Progenitor cell of endocrine pancreas (in vitro differentiated cells): ENCODE data around the gene MRPL28. TPM values are rescaled to one million over a fixed set of nuclear protein-coding genes. Genes with fewer than 3 reads are reported as not detected.
"Not testable (repeated sequence)": the region's sequence is repeated elsewhere in the genome, so short reads cannot be mapped to it uniquely, and the experiment has no call there.

Experiments used
- DNase-seq: peaks from one replicate; pipeline ENCODE4 v3.0.0; 2021; ENCODE audit warnings: low spot score; ENCODE audit not compliant: unreplicated experiment
- H3K27ac Mint-ChIP-seq: 2 replicates; pipeline ENCODE4 v1.8.0; 2021; ENCODE audit warnings: mild to moderate bottlenecking, moderate library complexity, mixed read lengths
- H3K27me3 Mint-ChIP-seq: 2 replicates; pipeline ENCODE4 v1.8.0; 2021; ENCODE audit warnings: mixed read lengths
- H3K36me3 Mint-ChIP-seq: 2 replicates; pipeline ENCODE4 v1.8.0; 2022; ENCODE audit warnings: mixed read lengths; ENCODE audit not compliant: insufficient read depth
- H3K4me1 Mint-ChIP-seq: 2 replicates; pipeline ENCODE4 v1.8.0; 2021; ENCODE audit warnings: low read depth, mixed read lengths
- H3K4me3 Mint-ChIP-seq: 2 replicates; pipeline ENCODE4 v1.8.0; 2021; ENCODE audit warnings: low read depth, mild to moderate bottlenecking, moderate library complexity, mixed read lengths
- H3K9me3 Mint-ChIP-seq: 2 replicates; pipeline ENCODE4 v1.8.0; 2021; ENCODE audit warnings: low read depth, mixed read lengths
- total RNA-seq: library from RNA; stranded (reverse); gene quantifications from 2 replicates; pipeline ENCODE4 v1.2.1, GENCODE V29; 2021
- TF ChIP-seq, protein P1 (sequence below): fragments of 200-600 bp; sonication (generic); IDR thresholded peaks from one replicate; pipeline ENCODE4 v1.5.0; 2021; ENCODE audit warnings: antibody characterized with exemption, mild to moderate bottlenecking; ENCODE audit not compliant: unreplicated experiment

The MRPL28 gene
- total RNA-seq, 1 donor from 2014 or later: 82.7 TPM

DNA sequence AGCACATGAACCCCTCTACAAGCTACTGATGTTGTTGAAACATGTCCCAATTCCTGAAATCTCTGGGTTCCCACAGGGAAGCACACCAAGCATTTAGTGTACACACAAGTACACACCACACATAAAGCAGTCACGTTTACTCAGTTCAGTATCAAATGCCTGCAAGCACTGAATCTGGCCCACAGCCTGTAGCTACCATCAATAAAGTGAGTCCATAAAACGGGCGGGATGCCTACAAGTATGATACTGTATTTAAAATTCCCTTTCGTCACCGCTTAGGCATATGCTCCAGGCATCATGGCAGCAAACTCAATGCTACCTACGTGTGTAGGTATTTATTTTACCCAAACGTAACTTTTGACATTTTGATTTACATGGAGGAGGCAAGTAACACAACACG is 20.1 kb downstream of the MRPL28 start:
- Mint-ChIP-seq H3K27ac (no peak overlapping the region), H3K4me3 (peak overlapping the region; percentile 49), H3K36me3 (peaks cover 14% of the 10 kb centered on the region), H3K27me3 (no peaks in the 10 kb centered on the region), H3K4me1 (no peaks in the 10 kb centered on the region), H3K9me3 (no peaks in the 10 kb centered on the region)
- TF ChIP-seq, protein P1, sequence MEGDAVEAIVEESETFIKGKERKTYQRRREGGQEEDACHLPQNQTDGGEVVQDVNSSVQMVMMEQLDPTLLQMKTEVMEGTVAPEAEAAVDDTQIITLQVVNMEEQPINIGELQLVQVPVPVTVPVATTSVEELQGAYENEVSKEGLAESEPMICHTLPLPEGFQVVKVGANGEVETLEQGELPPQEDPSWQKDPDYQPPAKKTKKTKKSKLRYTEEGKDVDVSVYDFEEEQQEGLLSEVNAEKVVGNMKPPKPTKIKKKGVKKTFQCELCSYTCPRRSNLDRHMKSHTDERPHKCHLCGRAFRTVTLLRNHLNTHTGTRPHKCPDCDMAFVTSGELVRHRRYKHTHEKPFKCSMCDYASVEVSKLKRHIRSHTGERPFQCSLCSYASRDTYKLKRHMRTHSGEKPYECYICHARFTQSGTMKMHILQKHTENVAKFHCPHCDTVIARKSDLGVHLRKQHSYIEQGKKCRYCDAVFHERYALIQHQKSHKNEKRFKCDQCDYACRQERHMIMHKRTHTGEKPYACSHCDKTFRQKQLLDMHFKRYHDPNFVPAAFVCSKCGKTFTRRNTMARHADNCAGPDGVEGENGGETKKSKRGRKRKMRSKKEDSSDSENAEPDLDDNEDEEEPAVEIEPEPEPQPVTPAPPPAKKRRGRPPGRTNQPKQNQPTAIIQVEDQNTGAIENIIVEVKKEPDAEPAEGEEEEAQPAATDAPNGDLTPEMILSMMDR: no peak
- DNase-seq: no peak

DNA sequence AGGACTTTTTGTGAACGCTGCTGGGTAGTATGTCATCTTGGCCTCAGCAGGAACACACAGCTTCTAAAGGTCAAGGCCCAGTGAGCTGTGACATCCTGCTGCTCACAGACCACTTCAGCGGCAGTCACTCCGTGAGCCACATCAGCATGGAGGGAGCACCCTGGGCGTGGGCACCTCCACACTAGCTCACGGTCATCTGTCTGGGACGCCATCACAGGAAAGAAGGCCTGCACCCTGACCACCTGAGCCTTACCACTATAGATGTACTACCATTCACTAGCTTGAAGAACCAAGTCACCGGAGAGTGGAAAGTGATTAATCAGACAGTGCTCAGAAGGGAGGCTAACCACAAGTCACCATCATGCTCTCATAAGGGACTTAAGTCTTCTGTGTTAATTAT is 21.1 kb downstream of the MRPL28 start:
- DNase-seq: no peak

DNA sequence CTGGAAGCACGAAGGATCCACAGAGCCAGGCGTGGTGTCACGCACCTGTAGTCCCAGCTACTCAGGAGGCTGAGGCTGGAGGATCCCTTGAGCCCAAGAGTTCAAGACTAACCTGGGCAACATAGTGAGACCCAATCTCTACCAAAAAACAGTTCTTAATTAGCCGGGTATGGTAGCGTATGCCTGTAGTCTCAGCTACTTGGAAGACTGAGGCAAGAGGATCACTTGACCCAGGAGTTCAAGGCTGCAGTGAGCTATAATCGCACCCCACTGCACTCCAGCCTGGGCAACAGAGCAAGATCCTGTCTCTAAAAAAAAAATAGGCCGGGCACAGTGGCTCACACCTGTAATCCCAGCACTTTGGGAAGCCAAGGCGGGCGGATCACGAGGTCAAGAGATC is 21.8 kb downstream of the MRPL28 start:
- H3K36me3 Mint-ChIP-seq: peaks cover 20% of the 10 kb centered on the region
- not testable (repeated sequence) for H3K4me3 Mint-ChIP-seq, H3K27me3 Mint-ChIP-seq, DNase-seq, H3K27ac Mint-ChIP-seq, H3K4me1 Mint-ChIP-seq, H3K9me3 Mint-ChIP-seq

More for the DNA sequence above, 21.1 kb downstream of the MRPL28 start:
- no peaks in the 10 kb centered on the region for H3K27me3 Mint-ChIP-seq
- no peak overlapping the region for H3K27ac Mint-ChIP-seq
- peak overlapping the region; percentile 19 for H3K4me3 Mint-ChIP-seq
- H3K36me3 Mint-ChIP-seq: peaks cover 20% of the 10 kb centered on the region
- TF ChIP-seq, protein P1: no peak
- H3K9me3 Mint-ChIP-seq: no peaks in the 10 kb centered on the region
- no peaks in the 10 kb centered on the region for H3K4me1 Mint-ChIP-seq

DNA sequence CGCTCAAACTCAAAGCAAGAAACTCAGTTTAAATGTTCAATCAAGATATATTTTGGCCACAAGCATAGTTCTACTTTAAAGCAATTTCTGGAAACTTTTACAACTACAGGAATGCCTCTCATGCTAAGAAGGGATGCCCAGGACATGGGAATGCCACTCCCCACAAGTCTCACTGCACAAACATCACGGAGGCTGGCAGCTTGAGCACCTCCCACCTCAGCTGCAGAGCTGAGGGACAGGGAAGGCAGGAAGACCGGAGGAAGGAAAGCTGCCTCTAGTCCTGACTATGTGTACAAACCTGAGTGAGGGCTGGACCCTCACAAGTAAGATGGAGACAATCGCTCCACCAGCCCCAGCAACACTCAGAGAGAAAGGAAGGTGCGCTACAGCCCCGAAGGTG is 23.1 kb downstream of the MRPL28 start:
- no peaks in the 10 kb centered on the region for H3K27me3 Mint-ChIP-seq
- H3K27ac Mint-ChIP-seq: no peak overlapping the region
- TF ChIP-seq, protein P1: no peak
- H3K36me3 Mint-ChIP-seq: peaks cover 26% of the 10 kb centered on the region
- no peak for DNase-seq
- H3K4me3 Mint-ChIP-seq: no peak overlapping the region
- H3K9me3 Mint-ChIP-seq: no peaks in the 10 kb centered on the region
- no peaks in the 10 kb centered on the region for H3K4me1 Mint-ChIP-seq

DNA sequence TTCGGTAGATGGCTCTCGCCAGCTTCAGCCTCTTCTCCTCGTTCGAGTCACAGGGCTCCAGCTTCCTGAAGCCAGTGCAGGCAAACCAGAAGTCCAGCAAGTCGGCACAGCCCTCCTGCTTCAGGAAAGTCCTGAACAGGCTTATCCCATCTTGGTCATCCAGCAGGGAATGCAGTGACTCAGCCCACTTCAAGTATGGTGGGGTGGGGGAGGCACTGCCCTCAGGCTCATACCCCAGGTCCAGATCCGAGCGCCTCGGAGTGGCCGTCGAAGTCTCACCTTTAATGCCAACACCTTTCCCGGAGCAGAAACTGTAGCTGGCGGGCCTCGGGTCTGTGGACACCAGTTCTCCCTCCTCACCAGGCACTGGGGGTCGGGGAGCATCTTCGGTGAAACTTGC is 23.8 kb downstream of the MRPL28 start:
- Mint-ChIP-seq H3K4me3 (no peak overlapping the region), H3K4me1 (no peaks in the 10 kb centered on the region), H3K36me3 (peaks cover 31% of the 10 kb centered on the region), H3K27me3 (no peaks in the 10 kb centered on the region), H3K9me3 (peaks cover 3% of the 10 kb centered on the region), H3K27ac (no peak overlapping the region)
- TF ChIP-seq, protein P1: no peak
- DNase-seq: no peak

DNA sequence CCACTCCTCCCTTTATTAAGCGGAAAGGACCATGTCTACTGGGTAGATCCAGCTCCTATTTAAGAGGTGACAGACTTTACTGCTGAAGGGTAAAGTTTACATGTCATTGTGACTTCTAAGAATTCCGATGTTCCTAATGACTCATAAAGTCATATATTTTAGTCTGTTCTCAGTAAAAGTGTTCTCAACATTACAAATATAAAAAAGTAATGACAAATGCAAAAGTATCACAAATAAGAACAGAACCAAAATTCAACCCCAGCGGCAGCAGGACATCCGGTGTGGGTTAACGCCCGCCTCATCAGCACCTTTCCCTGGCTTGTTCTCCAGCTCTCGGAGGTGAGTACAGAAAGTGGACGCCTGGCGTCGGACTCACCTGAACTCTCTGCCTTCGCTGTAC is 24.6 kb downstream of the MRPL28 start:
- Mint-ChIP-seq H3K4me1 (no peaks in the 10 kb centered on the region), H3K9me3 (peaks cover 3% of the 10 kb centered on the region), H3K36me3 (peaks cover 31% of the 10 kb centered on the region), H3K4me3 (no peak overlapping the region), H3K27me3 (no peaks in the 10 kb centered on the region), H3K27ac (no peak overlapping the region)
- TF ChIP-seq, protein P1: no peak
- no peak for DNase-seq
